CD14-positive monocyte (primary cell): Measurements from ENCODE around the gene FGGY. TPM values are rescaled to one million over a fixed set of nuclear protein-coding genes. Genes with fewer than 3 reads are reported as not detected.

Experiments used
- DNase-seq, 3 donors: peaks; one replicate each; pipeline ENCODE4 v3.0.0-alpha.2; 2011 to 2022
- H2AFZ ChIP-seq: 2 replicates; pipeline ENCODE4 v1.6.0; 2012; ENCODE audit warnings: mild to moderate bottlenecking, low read depth, low read length, inconsistent platforms; ENCODE audit not compliant: insufficient read depth, poor library complexity, severe bottlenecking
- H3K27ac ChIP-seq, 2 donors: 1 replicate in 1 of 2; 2 replicates in 1 of 2; pipeline ENCODE4 v1.5.1; 2012 to 2013; ENCODE audit warnings: low read length in 2 of 2, control low read depth in 1 of 2, inconsistent platforms in 1 of 2, low read depth in 1 of 2, mild to moderate bottlenecking in 1 of 2
- H3K27me3 ChIP-seq, 2 donors: one replicate each; pipeline versions ENCODE4 v1.6.0 to v1.6.1; 2011 to 2013; ENCODE audit warnings: low read length in 2 of 2; ENCODE audit not compliant: control insufficient read depth in 2 of 2, insufficient read depth in 2 of 2
- H3K36me3 ChIP-seq, 2 donors: replicated peaks in 1 of 2; 1 replicate in 1 of 2; 2 replicates in 1 of 2; pipeline versions ENCODE4 v1.5.1 to v1.6.1; 2012 to 2013; ENCODE audit warnings: low read length in 2 of 2, control low read depth in 1 of 2, inconsistent platforms in 1 of 2, mild to moderate bottlenecking in 1 of 2; ENCODE audit not compliant: insufficient read depth in 2 of 2, control insufficient read depth in 1 of 2
- H3K4me1 ChIP-seq, 2 donors: 1 replicate in 1 of 2; 2 replicates in 1 of 2; pipeline versions ENCODE4 v1.5.1 to v1.6.1; 2012 to 2013; ENCODE audit warnings: low read length in 2 of 2, control low read depth in 1 of 2, inconsistent platforms in 1 of 2, mild to moderate bottlenecking in 1 of 2, moderate library complexity in 1 of 2; ENCODE audit not compliant: insufficient read depth in 2 of 2, control insufficient read depth in 1 of 2
- H3K4me2 ChIP-seq: replicated peaks from 2 replicates; pipeline ENCODE3; 2012; ENCODE audit warnings: low read length, moderate library complexity, mild to moderate bottlenecking; ENCODE audit not compliant: poor library complexity, severe bottlenecking; ENCODE audit errors: extremely low read depth
- H3K4me3 ChIP-seq, 3 experiments: fragments of 200-600 bp in 1 of 3; sonication (generic) in 1 of 3; replicated peaks in 1 of 3; 1 replicate in 2 of 3; 2 replicates in 1 of 3; pipeline ENCODE4 v1.5.1; 2011 to 2013; ENCODE audit warnings: low read length in 3 of 3, mild to moderate bottlenecking in 3 of 3, control low read depth in 2 of 3, low read depth in 2 of 3, inconsistent platforms in 1 of 3, moderate library complexity in 1 of 3
- H3K79me2 ChIP-seq: 2 replicates; pipeline ENCODE4 v1.6.0; 2012; ENCODE audit warnings: mild to moderate bottlenecking, control low read depth, inconsistent platforms, low read length, moderate library complexity; ENCODE audit not compliant: insufficient read depth
- H3K9ac ChIP-seq: 2 replicates; pipeline ENCODE4 v1.6.0; 2017; ENCODE audit warnings: low read length, mild to moderate bottlenecking; ENCODE audit not compliant: insufficient read depth, poor library complexity, severe bottlenecking
- H3K9me3 ChIP-seq, 2 donors: replicated peaks in 1 of 2; 1 replicate in 1 of 2; 2 replicates in 1 of 2; pipeline versions ENCODE4 v1.5.1 to v1.6.1; 2012 to 2013; ENCODE audit warnings: low read length in 2 of 2, control low read depth in 1 of 2; ENCODE audit not compliant: control insufficient read depth in 1 of 2, insufficient read depth in 1 of 2
- H4K20me1 ChIP-seq: 2 replicates; pipeline ENCODE4 v1.6.0; 2012; ENCODE audit warnings: mild to moderate bottlenecking, low read length, control low read depth, moderate library complexity; ENCODE audit not compliant: insufficient read depth
- H3K27ac Mint-ChIP-seq, 7 donors: one replicate each; pipeline ENCODE4 v1.8.0; 2020; ENCODE audit warnings: mild to moderate bottlenecking in 7 of 7, mixed read lengths in 7 of 7, moderate library complexity in 6 of 7, inconsistent platforms in 2 of 7
- H3K27me3 Mint-ChIP-seq, 3 donors: one replicate each; pipeline ENCODE4 v1.8.0; 2021 to 2022; ENCODE audit warnings: low read depth in 3 of 3, mild to moderate bottlenecking in 3 of 3, mixed read lengths in 3 of 3, moderate library complexity in 3 of 3, inconsistent platforms in 1 of 3
- H3K36me3 Mint-ChIP-seq, 2 donors: one replicate each; pipeline ENCODE4 v1.8.0; 2020; ENCODE audit warnings: mixed read lengths in 2 of 2, inconsistent platforms in 1 of 2, mild to moderate bottlenecking in 1 of 2
- H3K4me1 Mint-ChIP-seq: one replicate; pipeline ENCODE4 v1.8.0; 2020; ENCODE audit warnings: mild to moderate bottlenecking, mixed read lengths
- H3K4me3 Mint-ChIP-seq, 2 donors: one replicate each; pipeline ENCODE4 v1.8.0; 2020; ENCODE audit warnings: mild to moderate bottlenecking in 2 of 2, mixed read lengths in 2 of 2, moderate library complexity in 1 of 2
- H3K9me3 Mint-ChIP-seq, 7 donors: one replicate each; pipeline ENCODE4 v1.8.0; 2020 to 2022; ENCODE audit warnings: mixed read lengths in 7 of 7, mild to moderate bottlenecking in 6 of 7, moderate library complexity in 6 of 7, inconsistent platforms in 2 of 7
- WGBS: methylation state at CpG from one replicate; pipeline ENCODE4 v1.1.5; 2013; ENCODE audit warnings: missing lambda C conversion rate; ENCODE audit not compliant: insufficient coverage; 5-methylcytosine and 5-hydroxymethylcytosine counted together
- intact Hi-C, 2 donors: fragments of 100-400 bp; cut with micrococcal nuclease; formaldehyde crosslinking; loops; one replicate each; pipeline versions ENCODE4 v1.15.0 to v1.15.1; 2023
- polyA plus RNA-seq, 3 donors: library from polyadenylated mRNA; depleted of rRNA in 1 of 3; unstranded in 2 of 3; stranded (reverse) in 1 of 3; fragments of 300-500 nt in 2 of 3; fragments of >200 nt in 1 of 3; fragmentation: Illumina TruSeq in 2 of 3; gene quantifications; 1 replicate in 2 of 3; 2 replicates in 1 of 3; pipeline ENCODE4 v1.2.3, GENCODE V29; 2012 to 2021
- TF ChIP-seq, protein P1 (sequence below): fragments of 200-600 bp; IDR thresholded peaks from one replicate; pipeline ENCODE4 v1.8.0; 2022; ENCODE audit warnings: antibody characterized with exemption, mild to moderate bottlenecking

Gene FGGY
- polyA plus RNA-seq, 3 donors = 2.3 to 4.3 (median 2.9) TPM

DNA sequence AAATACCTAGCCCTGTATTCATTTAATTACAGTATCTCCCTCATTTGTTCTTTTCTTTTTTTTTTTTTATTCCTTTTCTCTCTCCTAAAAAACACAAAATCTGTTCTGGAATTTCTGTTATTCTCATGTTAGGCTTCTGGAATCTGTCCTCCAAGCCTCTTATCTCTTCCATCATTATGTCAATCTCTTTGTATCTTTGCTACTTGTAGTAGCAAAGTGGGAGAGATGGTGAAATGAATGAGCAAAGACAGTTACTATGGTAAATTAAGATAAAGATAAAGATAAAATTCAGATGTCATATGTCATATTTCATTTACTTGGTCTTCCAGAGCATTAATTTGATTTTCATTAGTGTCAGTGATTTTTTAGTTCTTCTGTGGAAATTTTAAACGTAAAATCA, 155.1 kb downstream of the FGGY start:
- TF ChIP-seq, protein P1, sequence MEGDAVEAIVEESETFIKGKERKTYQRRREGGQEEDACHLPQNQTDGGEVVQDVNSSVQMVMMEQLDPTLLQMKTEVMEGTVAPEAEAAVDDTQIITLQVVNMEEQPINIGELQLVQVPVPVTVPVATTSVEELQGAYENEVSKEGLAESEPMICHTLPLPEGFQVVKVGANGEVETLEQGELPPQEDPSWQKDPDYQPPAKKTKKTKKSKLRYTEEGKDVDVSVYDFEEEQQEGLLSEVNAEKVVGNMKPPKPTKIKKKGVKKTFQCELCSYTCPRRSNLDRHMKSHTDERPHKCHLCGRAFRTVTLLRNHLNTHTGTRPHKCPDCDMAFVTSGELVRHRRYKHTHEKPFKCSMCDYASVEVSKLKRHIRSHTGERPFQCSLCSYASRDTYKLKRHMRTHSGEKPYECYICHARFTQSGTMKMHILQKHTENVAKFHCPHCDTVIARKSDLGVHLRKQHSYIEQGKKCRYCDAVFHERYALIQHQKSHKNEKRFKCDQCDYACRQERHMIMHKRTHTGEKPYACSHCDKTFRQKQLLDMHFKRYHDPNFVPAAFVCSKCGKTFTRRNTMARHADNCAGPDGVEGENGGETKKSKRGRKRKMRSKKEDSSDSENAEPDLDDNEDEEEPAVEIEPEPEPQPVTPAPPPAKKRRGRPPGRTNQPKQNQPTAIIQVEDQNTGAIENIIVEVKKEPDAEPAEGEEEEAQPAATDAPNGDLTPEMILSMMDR = no peak
- intact Hi-C loops = no loop called here
- H3K4me3 Mint-ChIP-seq = no peak overlapping the region
- no peaks in the 10 kb centered on the region for H4K20me1 ChIP-seq
- WGBS = no CpG with 5 or more reads among the region's 1 CpG
- H3K4me1 ChIP-seq = peaks cover 8% of the 10 kb centered on the region in 2 donors
- H3K9ac ChIP-seq = no peak overlapping the region
- H3K27ac Mint-ChIP-seq = no peak overlapping the region
- no peak overlapping the region for H3K27ac ChIP-seq
- no peak for DNase-seq
- H3K27me3 ChIP-seq = no peaks in the 10 kb centered on the region
- H3K4me2 ChIP-seq = no peak overlapping the region
- peaks cover 13% of the 10 kb centered on the region for H3K4me1 Mint-ChIP-seq
- H3K27me3 Mint-ChIP-seq = peaks cover 0 to 3% (median 0%) of the 10 kb centered on the region in 3 donors
- H2AFZ ChIP-seq = no peak overlapping the region
- no peaks in the 10 kb centered on the region for H3K9me3 ChIP-seq
- peaks cover 0 to 1% of the 10 kb centered on the region in 2 donors for H3K36me3 Mint-ChIP-seq
- no peak overlapping the region for H3K4me3 ChIP-seq
- H3K36me3 ChIP-seq = no peaks in the 10 kb centered on the region
- no peaks in the 10 kb centered on the region for H3K79me2 ChIP-seq
- H3K9me3 Mint-ChIP-seq = peaks cover 0 to 11% (median 0%) of the 10 kb centered on the region in 7 donors

DNA sequence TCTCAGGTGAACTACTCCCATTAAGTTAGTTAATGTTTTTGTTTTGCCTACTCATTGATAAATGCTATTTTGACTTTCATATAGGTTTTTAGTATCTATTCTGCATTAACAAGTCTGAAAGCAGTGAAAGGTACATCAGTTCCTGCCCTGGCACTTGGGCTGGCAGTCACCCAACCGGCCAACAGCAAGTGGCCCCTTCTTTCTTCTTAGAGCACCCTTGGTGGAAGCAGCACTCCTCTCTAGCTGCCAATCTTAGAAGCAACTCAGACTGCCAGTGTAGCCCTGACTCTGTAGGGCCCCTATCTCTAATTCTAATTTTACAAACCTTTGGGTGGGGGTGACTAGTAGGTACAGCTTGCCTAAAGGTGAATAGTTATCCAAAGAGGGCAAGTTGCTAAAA, 155.7 kb downstream of the FGGY start:
- H3K4me2 ChIP-seq = no peak overlapping the region
- no peaks in the 10 kb centered on the region for H3K79me2 ChIP-seq
- no peak overlapping the region for H2AFZ ChIP-seq
- no peaks in the 10 kb centered on the region for H3K27me3 ChIP-seq
- 100% methylated on average over 1 of the region's 1 CpG for whole genome bisulfite sequencing
- no peak overlapping the region for H3K9ac ChIP-seq
- no peaks in the 10 kb centered on the region for H3K36me3 ChIP-seq
- intact Hi-C loops = no loop called here
- H4K20me1 ChIP-seq = no peaks in the 10 kb centered on the region
- H3K4me1 ChIP-seq = peaks cover 8% of the 10 kb centered on the region in 2 donors
- Mint-ChIP-seq H3K4me1 (peaks cover 13% of the 10 kb centered on the region), H3K36me3 (peaks cover 0 to 1% of the 10 kb centered on the region in 2 donors), H3K27me3 (peaks cover 0 to 3% (median 0%) of the 10 kb centered on the region in 3 donors), H3K4me3 (no peak overlapping the region), H3K27ac (no peak overlapping the region), H3K9me3 (peaks cover 0 to 11% (median 0%) of the 10 kb centered on the region in 7 donors)
- H3K9me3 ChIP-seq = no peaks in the 10 kb centered on the region
- no peak for DNase-seq
- H3K27ac ChIP-seq = no peak overlapping the region
- no peak overlapping the region for H3K4me3 ChIP-seq
- TF ChIP-seq, protein P1 = no peak
